ACHN (cell line): ENCODE measurements around the gene ZNF780A.
A peak's percentile ranks its signal among the peaks of the same experiment; 100 is the strongest.
"Not testable (repeated sequence)": the region's sequence is repeated elsewhere in the genome, so short reads cannot be mapped to it uniquely, and the experiment has no call there.

ENCODE experiments used
- DNase-seq: peaks from one replicate; pipeline ENCODE4 v3.0.0-alpha.2; 2015
- in situ Hi-C: cut with HindIII; loops from 2 replicates; pipeline ENCODE4 v1.10.0; 2017; ENCODE audit warnings: low sequenced_read_pairs, low pct_ligation_motif_present, low pct_unique_long_range_greater_than_20kb

ZNF780A gene

GRCh38 chr19:40090241-40091204 is at the start of gene ZNF780A:
TSS of gene ZNF780A (minus strand) at chr19:40090943. CDS start at chr19:40084753, 6,190 bp downstream.
- in situ Hi-C loops: no loop called here
- peak; percentile 70 for DNase-seq

GRCh38 chr19:40139533-40140287 is 49.0 kb upstream of the ZNF780A start:
- in situ Hi-C loops: no loop called here
- DNase-seq: peak; percentile 45

GRCh38 chr19:40136818-40137217 is 46.1 kb upstream of the ZNF780A start:
- in situ Hi-C loops: no loop called here
- no peak for DNase-seq

GRCh38 chr19:40134866-40135265 is 44.1 kb upstream of the ZNF780A start:
- DNase-seq: no peak
- in situ Hi-C loops: no loop called here

- in situ Hi-C loops: no loop called here
- DNase-seq: no peak
Observed at GRCh38 chr19:40133491-40133890, 42.7 kb upstream of the ZNF780A start.

GRCh38 chr19:40130013-40130412 is 39.3 kb upstream of the ZNF780A start:
- DNase-seq: no peak
- in situ Hi-C loops: no loop called here

GRCh38 chr19:40129425-40129824 is 38.7 kb upstream of the ZNF780A start:
- DNase-seq: no peak
- in situ Hi-C loops: no loop called here

GRCh38 chr19:40128991-40129390 is 38.2 kb upstream of the ZNF780A start:
- no peak for DNase-seq
- in situ Hi-C loops: no loop called here

- no peak for DNase-seq
- in situ Hi-C loops: no loop called here
Observed at GRCh38 chr19:40119380-40119779, 28.6 kb upstream of the ZNF780A start.

- in situ Hi-C loops, DNase-seq: not testable (repeated sequence)
Observed at GRCh38 chr19:40118638-40119037, 27.9 kb upstream of the ZNF780A start.

GRCh38 chr19:40116075-40116474 is 25.3 kb upstream of the ZNF780A start:
- in situ Hi-C loops: no loop called here
- no peak for DNase-seq

- in situ Hi-C loops: not testable (repeated sequence)
Observed at GRCh38 chr19:40114119-40114518, 23.4 kb upstream of the ZNF780A start.

GRCh38 chr19:40112271-40112670 is 21.5 kb upstream of the ZNF780A start:
- DNase-seq, in situ Hi-C loops: not testable (repeated sequence)

More at GRCh38 chr19:40114119-40114518, 23.4 kb upstream of the ZNF780A start:
- DNase-seq: not testable (repeated sequence)

GRCh38 chr19:40110570-40110969 is 19.8 kb upstream of the ZNF780A start:
- DNase-seq: no peak
- in situ Hi-C loops: no loop called here

- in situ Hi-C loops: no loop called here
- no peak for DNase-seq
Observed at GRCh38 chr19:40104754-40105153, 14.0 kb upstream of the ZNF780A start.

GRCh38 chr19:40103600-40103999 is 12.9 kb upstream of the ZNF780A start:
- no peak for DNase-seq
- in situ Hi-C loops: no loop called here

- DNase-seq: no peak
- in situ Hi-C loops: no loop called here
Observed at GRCh38 chr19:40101813-40102212, 11.1 kb upstream of the ZNF780A start.

- DNase-seq: no peak
- in situ Hi-C loops: no loop called here
Observed at GRCh38 chr19:40093416-40093815, 2.7 kb upstream of the ZNF780A start.
